Loucy (cell line): ENCODE results near the gene NFAT5.
"Not testable (repeated sequence)": the region's sequence is repeated elsewhere in the genome, so short reads cannot be mapped to it uniquely, and the experiment has no call there.

ENCODE experiments used
- EZH2phosphoT487 ChIP-seq: fragments of 200-600 bp; IDR thresholded peaks from 2 replicates; pipeline ENCODE4 v1.6.1; 2018; ENCODE audit warnings: antibody characterized with exemption, mild to moderate bottlenecking, moderate library complexity, borderline replicate concordance
- TF ChIP-seq, protein P1 (sequence below): fragments of 200-600 bp; sonication (generic); conservative IDR thresholded peaks from 2 replicates; pipeline ENCODE4 v1.5.1; 2014; ENCODE audit warnings: mild to moderate bottlenecking, antibody characterized with exemption, low read length

DNA sequence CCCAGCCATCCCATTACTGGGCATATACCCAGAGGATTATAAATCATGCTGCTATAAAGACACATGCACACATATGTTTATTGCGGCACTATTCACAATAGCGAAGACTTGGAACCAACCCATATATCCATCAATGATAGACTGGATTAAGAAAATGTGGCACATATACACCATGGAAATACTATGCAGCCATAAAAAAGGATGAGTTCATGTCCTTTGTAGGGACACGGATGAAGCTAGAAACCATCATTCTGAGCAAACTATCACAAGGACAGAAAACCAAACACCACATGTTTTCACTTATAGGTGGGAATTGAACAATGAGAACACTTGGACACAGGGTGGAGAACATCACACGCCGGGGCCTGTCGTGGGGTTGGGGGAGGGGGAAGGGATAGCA lies 47.9 kb upstream of the NFAT5 start:
- TF ChIP-seq, protein P1, sequence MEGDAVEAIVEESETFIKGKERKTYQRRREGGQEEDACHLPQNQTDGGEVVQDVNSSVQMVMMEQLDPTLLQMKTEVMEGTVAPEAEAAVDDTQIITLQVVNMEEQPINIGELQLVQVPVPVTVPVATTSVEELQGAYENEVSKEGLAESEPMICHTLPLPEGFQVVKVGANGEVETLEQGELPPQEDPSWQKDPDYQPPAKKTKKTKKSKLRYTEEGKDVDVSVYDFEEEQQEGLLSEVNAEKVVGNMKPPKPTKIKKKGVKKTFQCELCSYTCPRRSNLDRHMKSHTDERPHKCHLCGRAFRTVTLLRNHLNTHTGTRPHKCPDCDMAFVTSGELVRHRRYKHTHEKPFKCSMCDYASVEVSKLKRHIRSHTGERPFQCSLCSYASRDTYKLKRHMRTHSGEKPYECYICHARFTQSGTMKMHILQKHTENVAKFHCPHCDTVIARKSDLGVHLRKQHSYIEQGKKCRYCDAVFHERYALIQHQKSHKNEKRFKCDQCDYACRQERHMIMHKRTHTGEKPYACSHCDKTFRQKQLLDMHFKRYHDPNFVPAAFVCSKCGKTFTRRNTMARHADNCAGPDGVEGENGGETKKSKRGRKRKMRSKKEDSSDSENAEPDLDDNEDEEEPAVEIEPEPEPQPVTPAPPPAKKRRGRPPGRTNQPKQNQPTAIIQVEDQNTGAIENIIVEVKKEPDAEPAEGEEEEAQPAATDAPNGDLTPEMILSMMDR = not testable (repeated sequence)
- not testable (repeated sequence) for TF ChIP-seq EZH2phosphoT487
